Measurements from ENCODE around the gene FRMD4A. TPM values are rescaled to one million over a fixed set of nuclear protein-coding genes. Genes with fewer than 3 reads are reported as not detected.

Gene FRMD4A
- total and polyA plus RNA-seq, 12 donors = 17.4 to 43.4 (median 30.3) TPM

DNA sequence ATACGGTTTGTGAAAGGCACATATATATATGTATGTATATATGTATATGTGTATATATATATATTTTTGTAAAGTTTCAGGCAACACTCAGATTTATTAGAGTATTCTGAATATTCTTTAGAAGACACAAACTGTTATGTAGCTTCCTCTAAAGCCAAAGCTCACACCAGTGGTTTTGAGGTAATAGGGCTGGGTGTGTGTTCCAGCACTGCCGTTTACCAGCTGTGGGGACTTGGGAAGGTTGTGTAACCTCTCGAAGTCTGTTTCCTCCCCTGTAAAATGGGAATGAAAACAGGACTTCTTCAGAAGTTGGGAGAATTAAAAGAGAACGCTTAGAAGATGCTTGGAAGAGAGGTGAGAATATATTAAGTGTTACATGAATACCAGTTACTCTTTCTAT, 649.2 kb downstream of the FRMD4A start:
- DNase-seq (no peak), ATAC-seq (no peak)
- Histone ChIP-seq H3K4me3 (no peak overlapping the region), H3K9me3 (no peaks in the 10 kb centered on the region), H3K4me1 (peaks cover 4 to 69% (median 41%) of the 10 kb centered on the region in 9 donors), H3K27me3 (no peaks in the 10 kb centered on the region), H3K27ac (peak overlapping the region in 2 of 10 donors; percentile 13 to 31), H3K36me3 (peaks cover 0 to 69% (median 7%) of the 10 kb centered on the region in 9 donors)
- WGBS, 2 donors = 83 to 85% methylated on average over 4 of the region's 4 CpGs
- TF ChIP-seq, protein P1, sequence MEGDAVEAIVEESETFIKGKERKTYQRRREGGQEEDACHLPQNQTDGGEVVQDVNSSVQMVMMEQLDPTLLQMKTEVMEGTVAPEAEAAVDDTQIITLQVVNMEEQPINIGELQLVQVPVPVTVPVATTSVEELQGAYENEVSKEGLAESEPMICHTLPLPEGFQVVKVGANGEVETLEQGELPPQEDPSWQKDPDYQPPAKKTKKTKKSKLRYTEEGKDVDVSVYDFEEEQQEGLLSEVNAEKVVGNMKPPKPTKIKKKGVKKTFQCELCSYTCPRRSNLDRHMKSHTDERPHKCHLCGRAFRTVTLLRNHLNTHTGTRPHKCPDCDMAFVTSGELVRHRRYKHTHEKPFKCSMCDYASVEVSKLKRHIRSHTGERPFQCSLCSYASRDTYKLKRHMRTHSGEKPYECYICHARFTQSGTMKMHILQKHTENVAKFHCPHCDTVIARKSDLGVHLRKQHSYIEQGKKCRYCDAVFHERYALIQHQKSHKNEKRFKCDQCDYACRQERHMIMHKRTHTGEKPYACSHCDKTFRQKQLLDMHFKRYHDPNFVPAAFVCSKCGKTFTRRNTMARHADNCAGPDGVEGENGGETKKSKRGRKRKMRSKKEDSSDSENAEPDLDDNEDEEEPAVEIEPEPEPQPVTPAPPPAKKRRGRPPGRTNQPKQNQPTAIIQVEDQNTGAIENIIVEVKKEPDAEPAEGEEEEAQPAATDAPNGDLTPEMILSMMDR (IDR thresholded peaks at IDR 0.05) = no peak
- intact Hi-C loops (cut with DNase I) = loop anchor here in 1 of 10 donors (5.0 kb wide), 1 partner anchor 36 kb away; no protein-coding TSS in a partner anchor

DNA sequence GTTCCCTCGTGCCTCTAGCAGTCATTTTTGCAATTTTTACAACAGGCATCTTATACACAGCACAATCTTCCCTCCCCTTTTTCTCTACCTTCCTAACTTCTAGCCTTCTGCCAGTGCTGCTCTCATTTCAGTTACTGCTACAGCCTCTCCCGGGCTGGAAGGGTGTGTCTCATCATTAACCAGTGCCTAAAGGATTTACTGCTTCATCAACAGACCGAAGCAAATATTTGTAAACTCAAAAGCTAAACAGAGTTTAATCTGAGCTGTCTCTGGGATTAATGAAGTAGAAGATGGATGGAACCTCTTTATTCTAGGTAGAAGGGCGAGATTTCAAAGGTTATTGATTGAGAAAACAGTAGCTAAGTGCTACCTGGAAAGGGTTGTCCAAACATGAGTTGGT, 649.6 kb downstream of the FRMD4A start:
- 73 to 89% methylated on average over 4 of the region's 4 CpGs for WGBS, 2 donors
- ATAC-seq (no peak), DNase-seq (no peak)
- no peaks in the 10 kb centered on the region for H3K27me3 ChIP-seq
- peaks cover 0 to 71% (median 7%) of the 10 kb centered on the region in 9 donors for H3K36me3 ChIP-seq
- H3K4me1 ChIP-seq = peaks cover 2 to 64% (median 37%) of the 10 kb centered on the region in 9 donors
- peak overlapping the region in 1 of 10 donors; percentile 30 for H3K27ac ChIP-seq
- intact Hi-C loops (cut with DNase I) = loop anchor here in 1 of 10 donors (5.0 kb wide), 1 partner anchor 36 kb away; no protein-coding TSS in a partner anchor
- H3K9me3 ChIP-seq = no peaks in the 10 kb centered on the region
- TF ChIP-seq, protein P1 (IDR thresholded peaks at IDR 0.05) = no peak
- no peak overlapping the region for H3K4me3 ChIP-seq

DNA sequence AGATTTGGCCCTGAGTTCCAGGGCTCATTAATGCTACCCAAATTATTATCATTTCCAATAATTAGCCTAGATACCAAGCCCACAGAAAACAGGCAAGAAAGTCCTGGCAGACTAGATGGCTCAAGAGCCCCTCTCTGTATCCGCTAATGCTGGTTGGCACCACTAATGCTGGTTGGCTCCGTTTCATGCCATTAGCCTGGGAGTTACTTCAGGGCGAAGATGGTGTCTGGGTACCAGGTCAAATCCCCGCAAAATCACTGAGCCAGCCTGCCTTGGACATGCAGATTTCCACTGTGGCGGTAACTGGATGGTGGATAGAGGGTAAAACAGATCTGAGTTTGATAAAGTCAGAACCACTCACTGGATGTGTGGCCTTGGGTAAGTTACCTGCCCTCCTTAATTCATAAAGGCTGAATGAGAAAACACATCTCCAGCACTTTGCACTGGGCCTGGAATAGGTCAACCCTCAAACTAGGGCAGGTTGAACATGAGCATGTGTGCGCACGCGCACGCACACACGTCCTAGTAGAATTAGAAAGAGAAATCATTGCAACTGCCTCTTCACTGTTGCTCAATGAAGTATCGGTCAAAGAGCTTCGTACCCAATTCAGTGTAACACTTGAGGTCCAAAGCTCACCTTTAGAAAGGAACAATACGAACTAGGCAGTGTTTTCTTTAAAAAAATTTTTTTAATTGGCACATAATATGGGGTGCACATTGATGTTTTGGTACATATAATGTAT, 652.5 kb downstream of the FRMD4A start:
- H3K4me1 ChIP-seq = peaks cover 0 to 53% (median 20%) of the 10 kb centered on the region in 9 donors
- WGBS, 2 donors = 93% methylated on average over 13 of the region's 13 CpGs

More for the DNA sequence above, 652.5 kb downstream of the FRMD4A start:
- intact Hi-C loops (cut with DNase I) = loop anchor here in 1 of 10 donors (5.0 kb wide), 1 partner anchor 34 kb away; no protein-coding TSS in a partner anchor
- Histone ChIP-seq H3K4me3 (no peak overlapping the region), H3K9me3 (no peaks in the 10 kb centered on the region), H3K27me3 (no peaks in the 10 kb centered on the region), H3K27ac (no peak overlapping the region), H3K36me3 (peaks cover 0 to 83% (median 11%) of the 10 kb centered on the region in 9 donors)
- TF ChIP-seq, protein P1 (IDR thresholded peaks at IDR 0.05) = no peak
- ATAC-seq (peak in 1 of 8 donors; percentile 14), DNase-seq (no peak)

All from heart right ventricle (tissue), 16 donors.